CD14-positive monocyte (primary cell): ENCODE measurements around the gene DBX1. TPM values are rescaled to one million over a fixed set of nuclear protein-coding genes. Genes with fewer than 3 reads are reported as not detected.

Experiments
- DNase-seq, 3 donors: peaks; one replicate each; pipeline ENCODE4 v3.0.0-alpha.2; 2011 to 2022
- H2AFZ ChIP-seq: 2 replicates; pipeline ENCODE4 v1.6.0; 2012; ENCODE audit warnings: mild to moderate bottlenecking, low read depth, low read length, inconsistent platforms; ENCODE audit not compliant: insufficient read depth, poor library complexity, severe bottlenecking
- H3K27ac ChIP-seq, 2 donors: 1 replicate in 1 of 2; 2 replicates in 1 of 2; pipeline ENCODE4 v1.5.1; 2012 to 2013; ENCODE audit warnings: low read length in 2 of 2, control low read depth in 1 of 2, inconsistent platforms in 1 of 2, low read depth in 1 of 2, mild to moderate bottlenecking in 1 of 2
- H3K27me3 ChIP-seq, 2 donors: one replicate each; pipeline versions ENCODE4 v1.6.0 to v1.6.1; 2011 to 2013; ENCODE audit warnings: low read length in 2 of 2; ENCODE audit not compliant: control insufficient read depth in 2 of 2, insufficient read depth in 2 of 2
- H3K36me3 ChIP-seq, 2 donors: replicated peaks in 1 of 2; 1 replicate in 1 of 2; 2 replicates in 1 of 2; pipeline versions ENCODE4 v1.5.1 to v1.6.1; 2012 to 2013; ENCODE audit warnings: low read length in 2 of 2, control low read depth in 1 of 2, inconsistent platforms in 1 of 2, mild to moderate bottlenecking in 1 of 2; ENCODE audit not compliant: insufficient read depth in 2 of 2, control insufficient read depth in 1 of 2
- H3K4me1 ChIP-seq, 2 donors: 1 replicate in 1 of 2; 2 replicates in 1 of 2; pipeline versions ENCODE4 v1.5.1 to v1.6.1; 2012 to 2013; ENCODE audit warnings: low read length in 2 of 2, control low read depth in 1 of 2, inconsistent platforms in 1 of 2, mild to moderate bottlenecking in 1 of 2, moderate library complexity in 1 of 2; ENCODE audit not compliant: insufficient read depth in 2 of 2, control insufficient read depth in 1 of 2
- H3K4me2 ChIP-seq: replicated peaks from 2 replicates; pipeline ENCODE3; 2012; ENCODE audit warnings: low read length, moderate library complexity, mild to moderate bottlenecking; ENCODE audit not compliant: poor library complexity, severe bottlenecking; ENCODE audit errors: extremely low read depth
- H3K4me3 ChIP-seq, 3 experiments: fragments of 200-600 bp in 1 of 3; sonication (generic) in 1 of 3; replicated peaks in 1 of 3; 1 replicate in 2 of 3; 2 replicates in 1 of 3; pipeline ENCODE4 v1.5.1; 2011 to 2013; ENCODE audit warnings: low read length in 3 of 3, mild to moderate bottlenecking in 3 of 3, control low read depth in 2 of 3, low read depth in 2 of 3, inconsistent platforms in 1 of 3, moderate library complexity in 1 of 3
- H3K79me2 ChIP-seq: 2 replicates; pipeline ENCODE4 v1.6.0; 2012; ENCODE audit warnings: mild to moderate bottlenecking, control low read depth, inconsistent platforms, low read length, moderate library complexity; ENCODE audit not compliant: insufficient read depth
- H3K9ac ChIP-seq: 2 replicates; pipeline ENCODE4 v1.6.0; 2017; ENCODE audit warnings: low read length, mild to moderate bottlenecking; ENCODE audit not compliant: insufficient read depth, poor library complexity, severe bottlenecking
- H3K9me3 ChIP-seq, 2 donors: replicated peaks in 1 of 2; 1 replicate in 1 of 2; 2 replicates in 1 of 2; pipeline versions ENCODE4 v1.5.1 to v1.6.1; 2012 to 2013; ENCODE audit warnings: low read length in 2 of 2, control low read depth in 1 of 2; ENCODE audit not compliant: control insufficient read depth in 1 of 2, insufficient read depth in 1 of 2
- H4K20me1 ChIP-seq: 2 replicates; pipeline ENCODE4 v1.6.0; 2012; ENCODE audit warnings: mild to moderate bottlenecking, low read length, control low read depth, moderate library complexity; ENCODE audit not compliant: insufficient read depth
- H3K27ac Mint-ChIP-seq, 7 donors: one replicate each; pipeline ENCODE4 v1.8.0; 2020; ENCODE audit warnings: mild to moderate bottlenecking in 7 of 7, mixed read lengths in 7 of 7, moderate library complexity in 6 of 7, inconsistent platforms in 2 of 7
- H3K27me3 Mint-ChIP-seq, 3 donors: one replicate each; pipeline ENCODE4 v1.8.0; 2021 to 2022; ENCODE audit warnings: low read depth in 3 of 3, mild to moderate bottlenecking in 3 of 3, mixed read lengths in 3 of 3, moderate library complexity in 3 of 3, inconsistent platforms in 1 of 3
- H3K36me3 Mint-ChIP-seq, 2 donors: one replicate each; pipeline ENCODE4 v1.8.0; 2020; ENCODE audit warnings: mixed read lengths in 2 of 2, inconsistent platforms in 1 of 2, mild to moderate bottlenecking in 1 of 2
- H3K4me1 Mint-ChIP-seq: one replicate; pipeline ENCODE4 v1.8.0; 2020; ENCODE audit warnings: mild to moderate bottlenecking, mixed read lengths
- H3K4me3 Mint-ChIP-seq, 2 donors: one replicate each; pipeline ENCODE4 v1.8.0; 2020; ENCODE audit warnings: mild to moderate bottlenecking in 2 of 2, mixed read lengths in 2 of 2, moderate library complexity in 1 of 2
- H3K9me3 Mint-ChIP-seq, 7 donors: one replicate each; pipeline ENCODE4 v1.8.0; 2020 to 2022; ENCODE audit warnings: mixed read lengths in 7 of 7, mild to moderate bottlenecking in 6 of 7, moderate library complexity in 6 of 7, inconsistent platforms in 2 of 7
- CTCF ChIP-seq: fragments of 200-600 bp; IDR thresholded peaks from one replicate; pipeline ENCODE4 v1.8.0; 2022; ENCODE audit warnings: antibody characterized with exemption, mild to moderate bottlenecking
- WGBS: methylation state at CpG from one replicate; pipeline ENCODE4 v1.1.5; 2013; ENCODE audit warnings: missing lambda C conversion rate; ENCODE audit not compliant: insufficient coverage; 5-methylcytosine and 5-hydroxymethylcytosine counted together
- intact Hi-C, 2 donors: fragments of 100-400 bp; cut with micrococcal nuclease; formaldehyde crosslinking; loops; one replicate each; pipeline versions ENCODE4 v1.15.0 to v1.15.1; 2023
- polyA plus RNA-seq, 3 donors: library from polyadenylated mRNA; depleted of rRNA in 1 of 3; unstranded in 2 of 3; stranded (reverse) in 1 of 3; fragments of 300-500 nt in 2 of 3; fragments of >200 nt in 1 of 3; fragmentation: Illumina TruSeq in 2 of 3; gene quantifications; 1 replicate in 2 of 3; 2 replicates in 1 of 3; pipeline ENCODE4 v1.2.3, GENCODE V29; 2012 to 2021

Gene DBX1
- polyA plus RNA-seq, 3 donors = not detected

- DNase-seq = no peak
Measured at GRCh38 chr11:20177136-20177535, 16.9 kb upstream of the DBX1 start.

DNA sequence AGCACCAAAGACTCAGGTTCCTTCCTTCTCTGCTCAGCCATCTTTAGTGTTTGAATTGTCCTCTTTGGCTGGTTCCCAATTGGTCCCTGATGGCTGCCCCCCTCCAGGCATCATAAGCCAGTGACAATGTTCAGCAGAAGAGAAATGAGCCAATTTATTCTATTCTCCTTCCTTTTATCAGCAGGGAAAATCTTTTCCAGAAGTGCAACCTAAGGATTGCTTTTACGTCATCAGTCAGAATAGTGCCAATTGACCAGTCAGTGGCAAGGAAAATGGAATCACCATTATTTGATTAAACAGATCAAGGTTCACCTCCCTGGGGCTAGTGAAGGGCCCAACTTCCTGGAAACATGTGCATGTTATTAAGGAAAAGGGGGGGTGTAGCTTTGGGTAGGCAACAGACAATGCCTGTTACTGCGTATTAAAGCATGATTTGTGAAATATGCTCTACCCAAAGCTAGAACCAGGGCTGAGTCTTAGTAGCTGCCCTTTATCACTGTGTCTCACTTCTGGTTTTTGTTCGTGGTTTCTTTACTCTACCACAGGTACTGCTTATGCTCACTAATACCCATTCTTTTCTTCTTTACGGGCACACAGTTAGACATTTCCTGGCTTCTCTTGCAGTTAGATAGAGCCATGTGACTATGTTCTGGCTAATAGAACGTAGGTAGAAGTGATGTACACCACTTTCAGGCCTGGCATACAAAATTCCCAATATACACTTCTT is 12.6 kb upstream of the DBX1 start:
- Mint-ChIP-seq H3K27me3 (peaks cover 15 to 18% (median 16%) of the 10 kb centered on the region in 3 donors), H3K4me3 (no peak overlapping the region), H3K9me3 (peaks cover 0 to 17% (median 7%) of the 10 kb centered on the region in 7 donors), H3K27ac (no peak overlapping the region), H3K36me3 (no peaks in the 10 kb centered on the region), H3K4me1 (no peaks in the 10 kb centered on the region)
- no peak overlapping the region for H3K27ac ChIP-seq
- no peak for DNase-seq
- H2AFZ ChIP-seq = no peak overlapping the region
- no peak overlapping the region for H3K9ac ChIP-seq
- peaks cover 0 to 5% of the 10 kb centered on the region in 2 donors for H3K9me3 ChIP-seq
- H3K4me3 ChIP-seq = no peak overlapping the region
- no peaks in the 10 kb centered on the region for H3K79me2 ChIP-seq
- TF ChIP-seq CTCF = no peak
- H3K27me3 ChIP-seq = no peaks in the 10 kb centered on the region
- intact Hi-C loops = no loop called here
- H3K4me1 ChIP-seq = no peaks in the 10 kb centered on the region
- H3K36me3 ChIP-seq = no peaks in the 10 kb centered on the region
- 73% methylated on average over 2 of the region's 5 CpGs for WGBS
- H3K4me2 ChIP-seq = no peak overlapping the region
- H4K20me1 ChIP-seq = no peaks in the 10 kb centered on the region

More at GRCh38 chr11:20177136-20177535, 16.9 kb upstream of the DBX1 start:
- H3K9ac ChIP-seq = no peak overlapping the region
- H3K4me3 ChIP-seq = no peak overlapping the region
- peaks cover 10 to 19% (median 15%) of the 10 kb centered on the region in 3 donors for H3K27me3 Mint-ChIP-seq
- H3K36me3 Mint-ChIP-seq = no peaks in the 10 kb centered on the region
- H2AFZ ChIP-seq = no peak overlapping the region
- TF ChIP-seq CTCF = no peak
- H3K27me3 ChIP-seq = no peaks in the 10 kb centered on the region
- no peaks in the 10 kb centered on the region for H4K20me1 ChIP-seq
- no peak overlapping the region for H3K27ac Mint-ChIP-seq
- no peaks in the 10 kb centered on the region for H3K79me2 ChIP-seq
- intact Hi-C loops = no loop called here
- peaks cover 2 to 10% (median 5%) of the 10 kb centered on the region in 7 donors for H3K9me3 Mint-ChIP-seq
- no peak overlapping the region for H3K4me3 Mint-ChIP-seq
- H3K4me2 ChIP-seq = no peak overlapping the region
- no peaks in the 10 kb centered on the region for H3K36me3 ChIP-seq
- no peak overlapping the region for H3K27ac ChIP-seq
- no peaks in the 10 kb centered on the region for H3K4me1 ChIP-seq
- H3K9me3 ChIP-seq = peaks cover 0 to 8% of the 10 kb centered on the region in 2 donors
- H3K4me1 Mint-ChIP-seq = no peaks in the 10 kb centered on the region
- WGBS = 84% methylated on average over 3 of the region's 7 CpGs
